CD4-positive, alpha-beta T cell treated with Interleukin-21 for 1 hour (primary cell): ENCODE results near the gene ZNF407.

ENCODE experiments used
- DNase-seq: peaks from one replicate; pipeline ENCODE4 v3.0.0-alpha.2; 2020

ZNF407 gene

DNA sequence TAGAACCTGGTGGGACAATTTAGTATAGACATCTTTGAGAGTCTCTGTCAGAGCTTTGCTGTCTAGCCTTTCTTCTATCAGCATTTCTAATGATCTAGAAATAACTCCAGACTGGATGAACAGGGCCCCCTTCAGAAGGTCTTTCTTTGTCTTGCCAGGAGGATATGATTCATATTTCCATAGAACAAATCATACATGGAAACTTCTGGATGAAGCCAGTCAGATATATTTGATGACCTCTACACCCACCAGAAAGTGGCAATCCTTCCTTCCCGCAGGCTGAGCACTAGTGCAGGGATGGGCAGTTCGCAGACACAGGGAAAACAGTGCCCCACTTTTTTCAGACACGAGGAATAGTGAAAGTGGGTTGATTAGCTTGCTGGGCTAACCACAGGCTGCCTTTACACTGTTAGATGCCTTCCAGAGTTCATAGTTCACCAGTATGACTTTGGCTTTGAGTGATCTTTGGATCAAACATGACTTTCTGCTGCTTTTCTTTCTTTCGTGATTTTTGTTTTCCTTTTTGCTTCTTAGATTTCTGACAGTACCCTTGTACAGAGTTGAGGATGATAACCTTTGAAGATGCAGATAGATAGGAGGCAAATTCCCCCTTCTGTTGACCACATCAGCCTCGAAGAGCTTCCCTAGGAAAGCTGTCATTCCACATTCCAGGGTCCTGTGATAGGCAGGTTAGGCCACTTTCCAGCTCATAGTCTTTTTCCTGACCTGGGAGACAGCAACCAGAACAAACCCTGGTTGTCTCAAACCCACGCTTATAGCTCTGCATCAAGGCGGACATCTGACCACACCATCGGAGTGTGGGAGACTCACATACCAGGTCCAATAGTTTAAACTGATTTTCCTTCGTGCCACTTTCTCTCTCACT, 237.0 kb downstream of the ZNF407 start:
- DNase-seq, result no peak

DNA sequence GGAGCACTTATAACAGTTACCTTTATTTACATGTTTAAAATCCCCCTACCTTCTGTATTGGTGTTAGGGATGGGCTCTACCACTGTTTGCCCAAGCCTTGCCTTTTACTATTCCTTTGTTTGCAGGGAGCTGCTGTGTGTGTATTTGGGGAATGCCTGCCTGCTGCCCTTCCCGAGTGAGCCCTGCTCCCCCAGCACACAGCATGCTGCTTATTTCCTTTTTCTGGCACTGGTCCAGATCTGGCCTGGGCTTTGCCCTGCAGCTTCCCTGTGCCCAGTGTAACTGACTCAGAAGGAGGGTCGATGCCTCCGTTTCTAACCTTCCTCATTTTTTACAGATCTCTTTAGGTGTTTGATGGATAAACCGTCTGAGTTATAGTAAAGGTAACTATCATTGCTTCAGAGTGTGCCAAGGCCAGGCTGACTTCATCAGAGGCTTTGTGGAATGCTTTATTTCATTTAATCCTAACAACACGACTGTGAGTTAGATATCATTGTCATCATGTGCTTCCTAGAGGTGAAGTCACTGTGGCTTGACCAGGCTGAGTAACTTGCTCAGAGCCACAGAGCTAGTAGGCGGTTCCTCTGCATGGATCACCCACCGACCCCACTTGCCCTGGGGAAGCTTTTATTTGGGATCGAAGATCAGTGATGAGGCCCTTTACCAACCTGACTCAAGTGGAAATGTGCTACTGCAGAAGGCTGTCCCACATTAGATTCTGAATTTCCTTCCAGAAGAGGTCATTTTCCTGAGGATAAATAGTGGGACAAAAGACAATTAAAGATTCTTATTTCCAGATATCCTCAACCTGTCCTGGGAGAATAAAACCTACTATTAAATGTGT, 238.8 kb downstream of the ZNF407 start:
- DNase-seq, result no peak

DNA sequence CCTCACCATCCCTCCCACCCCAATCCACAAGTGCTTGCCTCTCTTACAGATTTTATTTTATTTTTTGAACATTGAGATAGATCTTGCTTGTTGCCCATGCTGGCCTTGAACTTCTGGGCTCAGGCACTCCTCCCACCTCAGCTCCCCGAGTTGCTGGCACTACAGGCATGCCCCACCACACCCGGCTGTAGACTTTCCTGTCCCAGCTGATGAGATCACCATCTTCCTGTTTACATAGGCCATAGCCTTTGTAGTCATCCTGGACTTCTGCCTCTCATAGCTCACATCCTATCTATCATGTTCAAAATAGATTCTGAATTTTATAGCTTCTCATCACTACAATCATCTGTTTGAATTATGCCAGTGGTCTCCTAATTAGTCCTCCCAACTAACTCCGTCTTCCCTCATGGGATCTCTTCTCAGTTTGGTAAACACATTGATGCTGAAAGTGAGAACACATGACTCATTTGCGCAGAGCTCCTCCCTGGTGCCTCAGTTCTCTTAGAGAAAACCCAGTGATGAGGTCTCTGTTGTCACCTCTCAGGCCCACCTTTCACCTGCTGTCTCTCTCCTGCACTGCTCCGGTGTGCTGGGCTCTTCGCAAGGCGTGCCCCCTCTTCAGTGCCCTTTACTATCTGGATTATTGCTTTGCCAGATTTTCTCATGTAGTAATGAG, 243.0 kb downstream of the ZNF407 start:
- no peak for DNase-seq

DNA sequence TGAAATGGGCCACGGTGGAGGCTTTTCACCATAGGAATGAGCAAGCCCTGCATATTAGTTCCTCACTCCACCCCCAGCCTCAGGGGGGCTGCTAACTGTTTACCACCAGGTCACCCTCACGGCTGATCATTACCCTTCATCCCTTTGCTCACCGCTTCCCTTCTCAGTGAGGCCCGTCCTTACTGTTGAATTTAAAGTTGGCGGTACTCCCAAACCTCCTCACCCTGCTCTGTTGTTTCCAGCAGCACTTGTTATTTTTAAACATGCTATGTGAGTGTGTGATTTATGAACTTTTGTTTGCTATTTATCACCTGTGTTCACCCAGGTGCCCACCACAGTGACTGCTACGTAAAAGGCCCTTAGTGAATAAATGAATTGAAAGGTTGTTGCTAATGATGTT, 243.6 kb downstream of the ZNF407 start:
- no peak for DNase-seq

DNA sequence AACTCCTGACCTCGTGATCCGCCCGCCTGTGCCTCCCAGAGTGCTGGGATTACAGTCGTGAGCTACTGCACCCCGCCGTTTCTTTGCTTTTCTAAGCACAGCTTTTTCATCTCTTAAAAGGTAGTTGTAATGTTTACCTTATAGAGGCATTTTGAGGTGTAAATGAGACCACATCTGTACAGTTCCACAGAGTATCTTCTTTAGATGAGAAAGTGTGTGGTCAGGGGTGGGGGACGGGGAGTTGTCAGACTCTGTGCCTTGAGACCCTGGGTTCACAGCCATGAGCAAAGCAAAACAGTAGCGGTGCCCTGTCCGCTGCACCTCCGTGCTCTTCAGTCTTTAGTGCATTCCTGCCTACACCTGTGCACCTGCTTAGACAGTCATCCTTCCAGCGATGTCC, 251.6 kb downstream of the ZNF407 start:
- DNase-seq, result no peak

DNA sequence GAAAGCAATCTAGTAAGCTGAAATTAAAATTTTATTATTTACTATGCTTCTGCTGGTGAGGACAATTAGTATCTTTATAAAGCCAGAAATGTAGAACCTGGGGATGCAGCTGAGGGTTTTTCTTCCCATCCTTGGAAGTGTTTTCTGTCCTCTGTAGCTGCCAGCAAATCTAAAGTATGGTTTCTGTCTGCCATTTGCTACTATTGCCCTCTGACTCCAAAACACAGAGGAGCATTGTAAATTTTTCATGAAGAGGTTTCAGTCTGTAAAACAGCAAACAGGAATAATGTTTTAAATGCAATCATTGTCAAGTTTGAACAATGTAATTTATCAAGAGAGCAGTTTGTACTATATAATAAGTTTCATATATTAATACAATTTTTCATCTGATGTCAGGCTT, 258.8 kb downstream of the ZNF407 start:
- no peak for DNase-seq

DNA sequence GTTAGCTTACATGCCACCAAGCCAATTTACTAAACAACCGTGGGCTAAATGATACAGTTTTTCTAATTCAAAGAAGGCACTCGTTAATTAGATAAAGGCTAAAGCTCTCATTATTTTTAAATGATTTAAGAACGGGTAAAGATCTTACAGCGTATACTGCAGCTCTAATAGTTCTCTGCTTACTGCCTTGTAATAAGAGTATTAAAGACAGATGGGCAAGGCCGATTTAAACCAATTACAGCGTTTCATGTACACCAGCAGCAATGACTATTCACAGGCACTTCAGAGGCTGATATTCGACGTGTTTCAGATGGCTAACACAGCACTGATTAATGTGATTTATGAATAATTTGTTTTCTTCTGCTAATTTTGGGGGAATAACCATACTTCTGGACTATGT, 259.3 kb downstream of the ZNF407 start:
- DNase-seq, result no peak

DNA sequence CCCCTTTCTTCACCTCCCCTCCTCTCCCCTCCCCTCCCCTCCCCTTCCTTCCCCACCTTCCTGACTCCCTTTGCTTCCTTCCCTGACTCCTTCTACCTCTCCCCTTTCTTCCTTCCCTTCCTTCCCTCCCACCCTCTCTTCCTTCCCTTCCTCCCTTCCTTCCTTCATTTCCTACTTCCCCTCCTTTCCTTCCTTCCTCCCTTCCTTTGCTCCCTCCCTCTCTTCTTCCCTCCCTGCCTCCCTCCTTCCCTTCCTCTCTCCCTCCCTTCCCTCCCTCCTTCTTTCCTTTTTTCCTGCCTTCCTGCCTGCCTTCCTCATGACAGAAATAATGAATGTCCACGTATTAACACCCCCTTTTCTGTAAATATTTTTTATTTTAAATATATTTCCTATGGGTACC, 260.2 kb downstream of the ZNF407 start:
- no peak for DNase-seq

DNA sequence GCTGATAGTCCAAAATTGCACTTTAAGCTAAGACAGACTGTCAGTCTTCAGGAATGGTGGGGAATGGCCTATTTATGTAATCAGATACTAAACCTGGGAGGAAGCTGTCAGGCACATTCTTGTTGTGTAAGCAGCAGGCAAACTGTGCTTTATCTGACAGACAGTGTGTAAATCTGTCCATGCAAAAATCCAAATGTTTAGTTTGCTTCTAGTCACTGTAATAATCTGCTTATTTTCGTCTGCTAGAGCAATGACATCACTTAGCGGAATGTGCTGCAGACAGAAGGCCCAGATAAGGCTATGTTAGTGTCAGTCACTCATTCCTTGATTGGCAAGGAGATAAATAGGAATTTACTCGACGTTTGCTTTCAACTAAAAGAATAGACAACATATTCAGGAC, 263.5 kb downstream of the ZNF407 start:
- DNase-seq, result no peak

DNA sequence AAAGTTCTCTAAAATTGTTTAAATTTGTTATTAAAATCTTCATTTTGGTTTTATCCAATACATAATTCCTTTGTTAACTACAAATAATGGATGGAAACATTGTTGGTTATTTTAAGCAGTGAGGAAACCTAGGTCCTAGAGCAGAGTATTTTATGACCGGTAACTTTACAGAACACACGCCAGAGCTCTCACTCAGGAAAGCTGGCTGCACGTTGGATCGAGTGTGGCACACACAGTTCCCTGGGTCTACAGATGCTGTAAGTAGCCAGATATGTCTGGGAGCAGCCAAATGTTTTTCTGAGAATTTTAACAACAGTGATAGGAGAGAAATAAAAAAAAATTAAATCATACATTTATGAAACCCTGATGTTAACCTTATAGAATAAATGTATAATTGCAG, 264.4 kb downstream of the ZNF407 start:
- DNase-seq, result no peak

DNA sequence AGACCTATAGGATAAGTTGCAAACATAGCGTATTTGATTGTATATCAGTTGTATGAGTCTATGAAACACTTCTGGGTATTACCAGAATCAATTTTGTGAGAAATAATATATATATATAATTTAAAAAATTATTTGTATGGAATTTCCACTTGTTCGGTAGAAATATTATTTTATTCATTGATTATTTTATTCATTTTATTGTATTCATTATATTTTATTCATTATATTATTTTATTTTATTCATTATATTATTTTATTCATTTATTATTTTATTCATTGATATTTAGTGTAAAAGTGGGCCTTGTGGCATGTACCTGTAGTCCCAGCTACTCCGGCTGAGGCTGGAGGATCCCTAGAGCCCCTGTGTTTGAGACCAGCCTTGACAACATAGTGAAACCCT, 268.9 kb downstream of the ZNF407 start:
- no peak for DNase-seq

DNA sequence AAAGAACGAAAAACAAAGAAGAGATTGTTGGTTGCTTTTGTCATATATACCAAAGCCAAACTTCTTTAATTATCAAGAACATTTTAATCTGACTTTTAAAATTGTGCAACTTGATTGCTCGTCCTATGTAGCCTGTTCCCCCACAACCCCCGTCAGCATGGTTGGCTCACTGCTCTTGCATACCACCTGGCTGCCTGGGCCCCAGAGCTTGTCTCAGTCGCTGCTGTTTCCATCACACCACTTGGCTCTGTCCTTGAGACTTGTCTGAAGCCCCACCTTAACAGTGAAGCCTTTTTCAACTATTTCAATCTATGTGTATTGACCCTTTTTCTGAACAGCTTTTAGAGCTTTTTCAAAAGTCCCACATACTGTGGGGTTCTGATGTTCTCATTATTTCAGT, 270.8 kb downstream of the ZNF407 start:
- no peak for DNase-seq

DNA sequence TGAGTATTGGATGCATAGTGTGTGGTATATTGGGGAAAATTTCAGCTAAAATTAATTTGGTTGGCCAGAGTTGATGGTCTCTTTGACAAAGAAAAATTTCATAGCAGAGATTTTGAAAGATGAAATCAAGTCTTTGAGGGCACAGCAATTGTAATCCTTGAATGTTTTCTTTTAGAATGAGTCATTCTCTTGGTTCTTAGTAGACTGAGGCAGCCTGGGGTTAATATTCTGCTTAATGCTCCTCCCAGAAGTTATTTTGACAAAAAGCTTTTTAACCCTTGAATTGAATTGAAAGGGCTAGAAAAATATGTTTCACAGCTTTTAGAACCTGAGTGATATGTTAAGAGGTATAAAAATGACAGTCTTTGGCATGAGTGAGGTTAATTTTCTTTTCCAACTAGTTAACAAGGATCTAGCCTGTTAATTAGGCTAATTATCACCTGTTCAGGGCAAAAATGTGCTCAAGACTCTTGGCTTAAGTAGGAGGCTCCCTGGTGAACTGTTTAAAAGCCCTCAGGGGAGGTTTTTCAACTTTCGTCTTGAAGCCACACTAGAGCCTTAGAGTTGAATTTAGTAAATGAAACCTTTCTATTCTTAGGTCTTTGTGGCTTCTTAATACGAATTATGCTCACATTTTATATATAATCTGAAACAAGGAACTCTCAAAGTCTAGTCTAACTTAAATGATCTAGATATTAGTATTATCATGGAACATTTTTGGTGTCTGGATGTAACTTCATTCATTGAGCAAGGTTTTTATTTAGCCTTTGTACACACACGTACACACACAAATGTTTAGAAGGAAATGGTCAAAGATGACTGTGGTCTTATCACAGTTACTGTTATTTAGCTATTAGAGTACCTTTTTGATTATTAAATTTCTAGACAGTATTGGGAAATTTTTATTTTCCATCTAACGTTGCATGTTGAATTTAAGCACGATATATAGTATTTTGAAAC, 272.5 kb downstream of the ZNF407 start:
- DNase-seq, result no peak

DNA sequence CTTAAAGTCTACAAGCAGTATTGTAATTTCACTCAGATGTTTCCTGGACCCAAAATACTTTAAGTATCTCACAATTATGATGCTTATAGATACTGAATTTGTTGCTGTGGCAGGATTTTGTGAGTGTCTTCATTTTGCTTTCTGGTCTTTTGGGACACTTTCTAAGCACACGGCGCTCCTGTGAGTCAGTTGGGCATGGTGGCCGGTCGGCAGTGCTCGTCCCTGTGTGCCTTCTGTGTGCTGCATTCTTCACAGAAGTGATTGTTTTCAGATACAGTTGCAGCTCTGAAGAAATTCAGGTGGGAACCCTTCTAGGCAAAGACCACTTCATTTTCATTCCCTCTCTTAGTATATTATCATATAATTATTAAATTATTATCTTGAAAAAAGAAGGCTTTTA, 273.3 kb downstream of the ZNF407 start:
- DNase-seq, result no peak

DNA sequence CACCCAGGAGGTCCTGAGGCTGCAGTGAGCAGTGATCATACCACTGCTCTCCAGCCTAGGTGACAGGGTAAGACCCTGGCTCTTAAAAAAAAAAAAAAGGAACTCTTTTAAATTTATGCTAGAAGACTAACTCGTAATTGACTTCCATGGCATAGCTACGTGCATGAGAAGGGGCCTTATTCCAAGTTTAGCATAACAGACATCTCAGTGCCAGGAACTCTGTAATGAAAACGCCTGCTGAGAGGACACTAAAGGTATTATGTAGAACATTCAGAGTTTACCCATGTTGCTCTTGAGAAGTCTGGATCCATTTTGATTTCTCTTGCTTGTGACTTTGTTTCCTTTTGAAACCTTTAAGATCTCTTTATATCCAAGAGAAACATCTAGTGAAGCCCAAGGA, 276.0 kb downstream of the ZNF407 start:
- no peak for DNase-seq

DNA sequence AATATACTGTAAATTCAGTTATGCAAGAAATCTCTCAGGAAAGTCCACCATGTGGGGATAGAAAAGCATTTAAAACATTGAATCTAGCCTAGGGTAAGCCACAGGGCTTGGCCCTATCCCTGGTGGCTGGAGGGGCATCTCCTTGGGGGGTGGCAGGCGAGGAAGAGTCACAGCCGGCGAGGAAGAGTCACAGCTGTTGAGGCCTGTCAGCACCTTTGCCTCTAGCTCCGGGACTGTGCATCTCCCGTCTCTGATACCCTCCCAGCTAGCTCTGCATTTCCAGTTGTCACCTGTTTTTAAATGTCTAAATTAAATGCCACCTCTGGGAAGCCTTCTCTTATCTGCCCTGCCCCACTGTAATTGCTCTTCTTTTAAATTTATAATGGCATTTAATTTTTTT, 276.7 kb downstream of the ZNF407 start:
- no peak for DNase-seq

DNA sequence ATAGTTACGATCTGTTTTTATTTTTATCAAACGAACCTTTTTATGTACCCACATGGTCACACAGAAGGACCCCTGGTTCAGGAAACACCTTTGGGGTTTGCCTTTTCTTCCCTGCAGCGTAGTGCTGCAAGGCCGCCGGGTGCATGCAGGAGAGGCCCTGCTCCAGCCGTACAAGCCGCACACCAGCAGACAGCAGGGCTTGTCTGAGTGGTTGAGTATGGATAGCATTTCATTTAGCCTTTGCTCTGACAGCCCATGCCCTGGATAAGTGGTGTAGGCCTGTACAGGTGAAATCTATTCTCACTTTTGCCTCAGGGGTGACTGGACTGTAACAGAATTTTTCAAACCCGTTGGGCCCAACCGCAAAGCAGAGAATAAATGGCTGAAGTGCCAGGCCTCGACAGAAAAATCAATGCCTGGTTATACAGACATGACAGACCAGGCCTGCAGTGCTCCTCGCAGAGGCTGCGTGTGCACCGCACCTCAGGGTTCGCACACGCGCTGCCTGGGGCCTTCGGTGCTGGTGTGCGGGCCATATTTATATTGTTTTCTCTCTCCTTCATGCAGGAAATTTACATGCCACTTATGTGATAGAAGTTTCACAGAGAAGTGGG, 279.1 kb downstream of the ZNF407 start:
- DNase-seq, result no peak

DNA sequence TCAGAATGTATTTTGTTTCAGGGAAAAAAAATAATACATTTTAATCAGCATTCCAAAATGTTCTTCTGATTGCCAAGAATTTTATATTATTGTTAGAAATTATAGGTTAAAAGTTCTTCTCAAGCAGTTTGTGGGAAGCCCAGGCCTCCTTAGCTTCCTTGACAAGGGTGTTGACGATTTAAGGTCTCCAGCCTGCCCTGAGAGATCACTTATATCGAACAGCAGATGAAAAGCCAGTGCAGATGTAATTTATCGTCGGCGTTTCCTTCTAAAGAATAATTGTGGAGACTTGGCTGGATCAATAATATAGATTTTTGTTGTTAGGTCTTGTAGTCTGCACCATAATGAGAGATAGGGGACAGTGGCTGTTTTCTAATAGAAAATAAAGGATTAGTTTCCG, 280.6 kb downstream of the ZNF407 start:
- no peak for DNase-seq

DNA sequence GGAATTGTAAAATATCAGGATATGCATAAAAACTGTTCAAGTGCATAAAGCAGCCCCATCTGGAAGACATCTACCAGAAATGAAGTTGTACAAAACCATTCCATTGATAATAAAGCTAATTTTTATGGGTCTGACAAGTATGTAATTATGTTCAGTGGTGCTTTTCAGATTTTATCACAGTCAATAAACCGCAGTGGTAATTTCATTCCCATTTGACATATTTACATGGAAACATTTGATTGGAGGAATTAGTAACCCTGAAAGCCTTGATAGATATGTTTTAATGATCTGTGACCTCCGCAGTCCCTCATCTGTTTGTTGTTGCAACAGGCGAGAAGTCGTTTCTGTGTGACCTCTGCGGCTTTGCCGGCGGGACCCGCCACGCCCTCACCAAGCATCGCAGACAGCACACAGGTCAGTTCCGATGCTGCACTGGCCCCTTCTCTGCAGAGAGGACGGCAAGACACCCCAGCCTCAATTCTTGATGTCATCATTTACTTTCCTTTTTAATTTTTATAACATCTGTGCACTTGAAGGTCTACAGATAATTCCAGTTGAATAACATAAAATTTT, 283.1 kb downstream of the ZNF407 start:
- no peak for DNase-seq

DNA sequence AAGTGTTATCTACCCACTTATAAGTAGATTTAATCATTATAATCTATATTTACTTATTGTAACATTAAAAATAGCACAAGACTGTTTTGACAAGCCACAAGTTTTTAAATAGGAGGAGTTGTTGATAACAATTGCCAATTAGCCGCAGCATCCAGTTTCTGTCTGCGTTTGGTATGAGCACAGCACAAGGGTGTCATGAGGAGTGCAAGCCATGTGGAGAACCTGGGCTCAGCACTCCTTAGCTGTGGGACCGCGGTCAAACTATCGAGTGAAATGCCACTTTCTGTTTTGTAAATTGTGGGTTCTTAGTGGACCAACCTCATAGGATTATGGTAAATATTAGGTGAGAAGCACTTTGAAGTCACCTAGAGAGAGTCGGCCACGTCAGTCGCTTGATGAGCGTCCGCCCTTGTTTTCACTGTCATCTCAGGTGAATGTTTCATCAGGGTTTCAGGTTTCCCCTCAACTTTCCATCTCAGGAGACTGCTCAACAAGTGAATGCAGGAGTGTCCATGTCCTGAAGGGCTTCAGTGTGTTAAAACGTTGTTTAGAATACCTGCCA, 294.5 kb downstream of the ZNF407 start:
- no peak for DNase-seq

DNA sequence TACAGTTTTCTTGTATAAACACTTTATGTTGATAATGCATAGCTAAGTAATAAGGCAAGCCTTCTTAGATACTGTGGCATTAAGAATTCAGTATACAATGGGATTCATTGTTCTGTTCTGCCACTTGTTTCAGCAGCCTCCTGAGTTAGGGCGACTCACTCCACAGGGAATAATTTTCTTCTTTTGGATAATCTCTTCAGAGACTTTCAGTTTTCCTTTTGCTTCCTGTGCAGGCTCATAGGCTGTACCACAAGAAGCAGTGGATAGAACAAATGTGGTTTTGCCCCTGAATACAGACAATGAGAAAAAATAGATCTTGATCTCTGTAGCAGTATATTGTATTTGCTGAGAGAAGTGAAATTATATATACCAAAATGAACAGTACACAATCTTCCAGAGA, 298.0 kb downstream of the ZNF407 start:
- no peak for DNase-seq
